GM10266 (cell line): Measurements from ENCODE around the gene FBXL17.
"Not testable (repeated sequence)": the region's sequence is repeated elsewhere in the genome, so short reads cannot be mapped to it uniquely, and the experiment has no call there.

ENCODE experiments used
- DNase-seq: peaks from one replicate; pipeline ENCODE4 v3.0.0; 2012; ENCODE audit errors: extremely low spot score
- CTCF ChIP-seq: IDR thresholded peaks from 2 replicates; pipeline ENCODE4 v1.5.1; 2012; ENCODE audit warnings: mild to moderate bottlenecking, low read depth; ENCODE audit not compliant: control insufficient read depth, insufficient read depth; ENCODE audit errors: missing control alignments

The FBXL17 gene

GRCh38 chr5:108415726-108416125 lies 33.8 kb upstream of the FBXL17 start:
- no peak for DNase-seq
- no peak for TF ChIP-seq CTCF

GRCh38 chr5:108409786-108410185 lies 27.9 kb upstream of the FBXL17 start:
- no peak for DNase-seq
- TF ChIP-seq CTCF, result no peak

GRCh38 chr5:108405201-108405600 lies 23.3 kb upstream of the FBXL17 start:
- not testable (repeated sequence) for DNase-seq

- TF ChIP-seq CTCF, result no peak
- DNase-seq, result no peak
These were observed 17.1 kb upstream of the FBXL17 start for GRCh38 chr5:108398964-108399363.

GRCh38 chr5:108396837-108397236 lies 14.9 kb upstream of the FBXL17 start:
- not testable (repeated sequence) for DNase-seq

- no peak for TF ChIP-seq CTCF
- no peak for DNase-seq
These were observed 5.9 kb upstream of the FBXL17 start for GRCh38 chr5:108387758-108388157.

- TF ChIP-seq CTCF, result no peak
- no peak for DNase-seq
These were observed 4.6 kb upstream of the FBXL17 start for GRCh38 chr5:108386345-108387061.

GRCh38 chr5:108384741-108385140 lies 2.8 kb upstream of the FBXL17 start:
- DNase-seq, result no peak
- no peak for TF ChIP-seq CTCF
